Neural cell (in vitro differentiated cells): ENCODE measurements around the gene PCP2. TPM values are rescaled to one million over a fixed set of nuclear protein-coding genes. Genes with fewer than 3 reads are reported as not detected.

Experiments used
- H2AFZ ChIP-seq: fragments of 200-600, 300-800 bp; sonication (generic), shearing (Covaris generic); 2 replicates; pipeline ENCODE4 v1.6.0; 2014; ENCODE audit warnings: low read depth, mild to moderate bottlenecking, antibody characterized with exemption, low read length, moderate library complexity
- H3F3A ChIP-seq: fragments of 200-600 bp; shearing (Covaris generic); 2 replicates; pipeline ENCODE4 v1.6.1; 2016; ENCODE audit warnings: mild to moderate bottlenecking, moderate library complexity, mixed read lengths, antibody characterized with exemption, low read length; ENCODE audit not compliant: insufficient read depth, poor library complexity, severe bottlenecking
- H3K27ac ChIP-seq: fragments of 200-600, 300-800 bp; sonication (generic), shearing (Covaris generic); 2 replicates; pipeline ENCODE4 v1.5.1; 2014; ENCODE audit warnings: mild to moderate bottlenecking, low read length, moderate library complexity
- H3K27me3 ChIP-seq: fragments of 300-800, 200-600 bp; sonication (generic), shearing (Covaris generic); 2 replicates; pipeline ENCODE4 v1.6.0; 2014; ENCODE audit warnings: mild to moderate bottlenecking, low read depth, low read length, moderate library complexity; ENCODE audit not compliant: insufficient read depth
- H3K36me3 ChIP-seq: fragments of 300-800, 200-600 bp; sonication (generic), shearing (Covaris generic); 2 replicates; pipeline ENCODE4 v1.5.1; 2014; ENCODE audit warnings: mild to moderate bottlenecking, antibody characterized with exemption, low read length, moderate library complexity; ENCODE audit not compliant: insufficient read depth
- H3K4me2 ChIP-seq: fragments of 300-800, 200-600 bp; sonication (generic), shearing (Covaris generic); 2 replicates; pipeline ENCODE4 v1.6.0; 2014; ENCODE audit warnings: mild to moderate bottlenecking, low read length
- H3K4me3 ChIP-seq: fragments of 300-800, 200-600 bp; sonication (generic), shearing (Covaris generic); 2 replicates; pipeline ENCODE4 v1.5.1; 2014; ENCODE audit warnings: mild to moderate bottlenecking, low read length, moderate library complexity
- H3K79me2 ChIP-seq: fragments of 200-600 bp; shearing (Covaris generic); replicated peaks from 2 replicates; pipeline ENCODE4 v1.6.0; 2014; ENCODE audit warnings: mild to moderate bottlenecking, low read length, moderate library complexity; ENCODE audit not compliant: insufficient read depth
- H3K9ac ChIP-seq: fragments of 300-800, 200-600 bp; sonication (generic), shearing (Covaris generic); 2 replicates; pipeline ENCODE4 v1.6.1; 2016; ENCODE audit warnings: mild to moderate bottlenecking, low read length, mixed read lengths
- H3K9me2 ChIP-seq: fragments of 200-600 bp; shearing (Covaris generic); 2 replicates; pipeline ENCODE4 v1.6.1; 2016; ENCODE audit warnings: mild to moderate bottlenecking, low read length, mixed read lengths; ENCODE audit not compliant: insufficient read depth
- H3K9me3 ChIP-seq: fragments of 200-600, 300-800 bp; sonication (generic), shearing (Covaris generic); 2 replicates; pipeline ENCODE4 v1.6.1; 2016; ENCODE audit warnings: mild to moderate bottlenecking, mixed run types, low read length, moderate library complexity, mixed read lengths
- H4K20me1 ChIP-seq: fragments of 200-600 bp; shearing (Covaris generic); 2 replicates; pipeline ENCODE4 v1.6.1; 2016; ENCODE audit warnings: mild to moderate bottlenecking, mixed run types; ENCODE audit not compliant: insufficient read depth
- CTCF ChIP-seq: fragments of 450-650 bp; IDR thresholded peaks from 2 replicates; pipeline ENCODE4 v1.5.1; 2014; ENCODE audit warnings: antibody characterized with exemption, mild to moderate bottlenecking, moderate library complexity; ENCODE audit not compliant: poor library complexity, severe bottlenecking
- EP300 ChIP-seq: fragments of 450-650 bp; conservative IDR thresholded peaks from 2 replicates; pipeline ENCODE4 v1.6.1; 2014; ENCODE audit warnings: antibody characterized with exemption, mild to moderate bottlenecking, moderate library complexity; ENCODE audit not compliant: poor library complexity, severe bottlenecking
- EZH2 ChIP-seq: fragments of 200-600, 300-800 bp; shearing (Covaris generic), sonication (generic); IDR thresholded peaks from 2 replicates; pipeline ENCODE4 v1.6.1; 2014; ENCODE audit warnings: antibody characterized with exemption, low read length, borderline replicate concordance, mild to moderate bottlenecking; ENCODE audit not compliant: insufficient read depth, poor library complexity, severe bottlenecking
- MXI1 ChIP-seq: fragments of 450-650 bp; conservative IDR thresholded peaks from 2 replicates; pipeline ENCODE4 v1.6.1; 2014; ENCODE audit warnings: antibody characterized with exemption, mild to moderate bottlenecking; ENCODE audit not compliant: poor library complexity, severe bottlenecking
- POLR2AphosphoS5 ChIP-seq: IDR thresholded peaks from 2 replicates; pipeline ENCODE4 v1.6.1; 2012
- RAD21 ChIP-seq: fragments of 450-650 bp; conservative IDR thresholded peaks from 2 replicates; pipeline ENCODE4 v1.6.1; 2014; ENCODE audit warnings: antibody characterized with exemption, mild to moderate bottlenecking, moderate library complexity
- REST ChIP-seq: IDR thresholded peaks from 2 replicates; pipeline ENCODE4 v1.6.1; 2012; ENCODE audit warnings: borderline replicate concordance
- SMC3 ChIP-seq: fragments of 450-650 bp; conservative IDR thresholded peaks from 2 replicates; pipeline ENCODE4 v1.6.1; 2014; ENCODE audit warnings: antibody characterized with exemption, mild to moderate bottlenecking, moderate library complexity; ENCODE audit not compliant: poor library complexity
- TAF1 ChIP-seq: IDR thresholded peaks from 2 replicates; pipeline ENCODE4 v1.6.1; 2012; ENCODE audit warnings: low read depth
- polyA plus RNA-seq: library from polyadenylated mRNA; depleted of rRNA; stranded (reverse); fragments of >200 nt; gene quantifications from 2 replicates; pipeline ENCODE4 v1.2.3, GENCODE V29; 2014

PCP2 gene
- polyA plus RNA-seq, 1 donor from 2014 or later, result not detected

GRCh38 chr19:7589822-7590221 is 43.7 kb downstream of the PCP2 start:
- Histone ChIP-seq H3K9me2 (no peaks in the 10 kb centered on the region), H2AFZ (no peak overlapping the region), H3K4me3 (no peak overlapping the region), H3K27me3 (no peaks in the 10 kb centered on the region), H3K4me2 (no peak overlapping the region), H3K9ac (no peak overlapping the region), H3F3A (no peaks in the 10 kb centered on the region), H3K9me3 (no peaks in the 10 kb centered on the region), H4K20me1 (no peaks in the 10 kb centered on the region), H3K27ac (no peak overlapping the region), H3K79me2 (no peaks in the 10 kb centered on the region), H3K36me3 (no peaks in the 10 kb centered on the region)
- TF ChIP-seq SMC3 (no peak), RAD21 (no peak), EP300 (no peak), CTCF (no peak), REST (no peak), TAF1 (no peak), MXI1 (no peak), POLR2AphosphoS5 (no peak), EZH2 (no peak)

GRCh38 chr19:7582446-7582845 is 51.1 kb downstream of the PCP2 start:
- Histone ChIP-seq H3K27me3 (no peaks in the 10 kb centered on the region), H3F3A (no peaks in the 10 kb centered on the region), H2AFZ (no peak overlapping the region), H3K27ac (no peak overlapping the region), H3K4me3 (no peak overlapping the region), H3K79me2 (no peaks in the 10 kb centered on the region), H3K9me3 (no peaks in the 10 kb centered on the region), H3K9ac (no peak overlapping the region), H3K9me2 (no peaks in the 10 kb centered on the region), H3K4me2 (no peak overlapping the region), H3K36me3 (no peaks in the 10 kb centered on the region), H4K20me1 (no peaks in the 10 kb centered on the region)
- TF ChIP-seq EP300 (no peak), RAD21 (no peak), REST (no peak), CTCF (no peak), POLR2AphosphoS5 (no peak), SMC3 (no peak), TAF1 (no peak), EZH2 (no peak), MXI1 (no peak)
